LHCN-M2 (cell line): ENCODE measurements around the gene SDK1. TPM values are rescaled to one million over a fixed set of nuclear protein-coding genes. Genes with fewer than 3 reads are reported as not detected.

ENCODE experiments used
- DNase-seq: peaks from one replicate; pipeline ENCODE4 v3.0.0-alpha.2; 2012; ENCODE audit warnings: low read depth
- total RNA-seq: library from RNA; depleted of rRNA; stranded (reverse); fragments of >200 nt; gene quantifications from 2 replicates; pipeline ENCODE4 v1.2.3, GENCODE V29; 2014

SDK1 gene
- total RNA-seq, 1 experiment from 2014 or later = 8.3 TPM

- no peak for DNase-seq
Measured at GRCh38 chr7:4069268-4070095, 768.4 kb downstream of the SDK1 start.

DNA sequence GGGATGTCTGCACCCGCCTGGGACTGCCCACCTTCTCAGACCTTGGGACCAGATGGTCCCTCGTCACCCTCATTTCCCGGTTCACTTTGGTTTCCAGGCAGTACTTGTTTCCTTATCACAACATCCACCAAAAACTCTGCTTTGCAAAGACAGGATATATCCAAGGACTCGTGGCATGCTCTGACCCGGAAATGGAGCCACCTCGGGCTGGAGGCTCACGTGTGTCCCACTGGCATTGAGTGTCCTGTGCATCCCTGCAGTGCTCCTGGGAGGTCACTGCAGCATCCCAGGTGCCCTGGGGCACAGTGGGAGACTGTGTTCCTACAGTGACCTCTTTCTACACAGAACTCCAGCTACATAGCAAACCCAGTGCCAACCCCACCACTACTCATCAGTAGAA, 769.2 kb downstream of the SDK1 start:
- DNase-seq = no peak

DNA sequence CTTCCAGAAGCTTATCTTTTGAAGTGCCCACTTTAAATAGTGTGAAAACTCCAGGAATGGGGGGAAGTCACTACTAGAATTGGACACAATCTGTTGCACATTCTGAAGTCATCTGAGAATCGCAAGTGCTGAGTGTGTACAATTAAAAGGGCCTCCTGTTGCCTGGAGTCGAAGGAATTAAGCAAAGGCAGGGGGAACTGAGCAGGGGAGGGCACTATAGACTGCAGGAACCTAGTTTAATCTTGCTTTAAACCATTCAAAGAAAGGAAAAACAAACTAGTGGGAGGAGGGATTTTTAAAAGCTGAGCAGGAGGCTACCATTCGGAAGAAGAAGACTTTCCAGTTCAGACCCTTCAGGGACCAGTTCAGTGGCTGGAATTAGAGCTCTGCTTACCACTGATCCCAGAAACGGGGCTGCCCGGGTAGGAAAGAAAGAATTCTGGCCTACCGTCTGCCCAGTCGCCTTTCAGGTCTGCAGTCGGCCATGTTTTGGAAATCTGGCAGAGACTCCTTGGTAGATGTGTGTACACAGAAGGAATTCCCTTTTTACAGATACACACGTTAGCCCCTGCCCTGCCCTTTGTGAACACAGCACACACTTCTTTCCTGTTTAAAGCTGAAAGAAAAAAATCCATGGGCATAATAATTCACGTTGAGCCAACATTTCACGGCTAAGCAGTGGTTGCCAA, 770.5 kb downstream of the SDK1 start:
- DNase-seq = no peak

GRCh38 chr7:4072161-4072925, 771.3 kb downstream of the SDK1 start:
- no peak for DNase-seq

DNA sequence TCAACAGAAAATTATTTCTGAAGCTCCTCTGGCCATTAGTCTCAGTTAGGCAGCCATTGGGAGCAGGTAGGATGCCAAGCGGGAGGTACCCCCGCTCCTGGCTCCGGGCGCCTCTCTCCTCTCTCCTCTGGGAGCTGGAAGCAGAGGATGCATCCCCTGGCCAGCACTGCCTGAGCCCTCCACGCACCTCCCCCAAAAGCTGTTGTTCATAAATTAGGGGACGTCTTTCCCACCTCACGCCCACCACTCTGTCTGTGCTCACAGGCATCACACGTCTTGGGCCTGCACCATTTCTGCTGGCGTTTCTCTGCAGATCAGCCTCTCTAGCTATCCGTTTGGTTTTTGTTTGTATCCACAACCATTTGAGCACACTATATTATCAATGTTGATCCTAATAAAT, 772.0 kb downstream of the SDK1 start:
- DNase-seq = no peak

GRCh38 chr7:4073750-4074149, 772.7 kb downstream of the SDK1 start:
- DNase-seq = no peak

DNA sequence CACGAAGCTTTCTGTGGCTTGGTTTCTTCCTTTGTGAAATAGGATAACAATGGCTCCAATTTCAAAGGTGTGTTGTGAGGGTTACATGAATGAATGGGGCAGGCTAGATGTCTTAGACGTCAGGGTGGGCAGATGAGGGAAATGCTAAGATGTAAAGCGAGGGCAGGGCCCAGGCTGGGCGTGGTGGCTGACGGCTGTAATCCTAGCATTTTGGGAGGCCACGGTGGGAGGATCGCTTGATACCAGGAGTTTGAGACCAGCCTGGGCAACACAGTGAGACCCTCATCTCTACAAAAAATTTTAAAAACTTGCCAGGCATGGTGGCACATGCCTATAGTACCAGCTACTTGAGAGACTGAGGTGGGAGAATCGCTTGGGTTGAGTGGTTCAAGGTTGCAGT, 773.4 kb downstream of the SDK1 start:
- DNase-seq = no peak

GRCh38 chr7:4074994-4075393, 773.9 kb downstream of the SDK1 start:
- DNase-seq = no peak

GRCh38 chr7:4076701-4077294, 775.7 kb downstream of the SDK1 start:
- DNase-seq = no peak

DNA sequence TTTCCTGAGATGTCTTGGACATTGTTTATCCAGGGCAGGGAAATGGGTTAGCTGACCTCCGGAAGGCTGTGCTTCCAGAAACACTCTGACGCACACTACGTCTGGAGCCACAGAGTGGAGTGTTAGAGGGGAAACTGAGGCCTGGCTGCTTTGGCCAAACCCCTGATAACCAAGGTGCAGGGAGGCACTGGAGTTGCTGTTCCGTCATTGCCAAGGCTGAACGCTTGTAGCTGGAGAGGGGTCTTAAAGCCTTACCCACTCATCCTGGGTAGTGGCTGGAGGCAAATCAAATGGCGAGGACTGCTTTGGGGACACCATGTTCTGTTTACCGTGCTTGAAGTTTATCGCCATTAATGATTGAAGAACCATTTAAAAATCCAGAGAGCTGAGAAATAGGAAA, 776.9 kb downstream of the SDK1 start:
- no peak for DNase-seq

- DNase-seq = no peak
Measured at GRCh38 chr7:4078580-4078979, 777.5 kb downstream of the SDK1 start.

- no peak for DNase-seq
Measured at GRCh38 chr7:4079366-4079765, 778.3 kb downstream of the SDK1 start.

GRCh38 chr7:4079956-4080355, 778.9 kb downstream of the SDK1 start:
- no peak for DNase-seq

- DNase-seq = no peak
Measured at GRCh38 chr7:4080954-4081353, 779.9 kb downstream of the SDK1 start.

DNA sequence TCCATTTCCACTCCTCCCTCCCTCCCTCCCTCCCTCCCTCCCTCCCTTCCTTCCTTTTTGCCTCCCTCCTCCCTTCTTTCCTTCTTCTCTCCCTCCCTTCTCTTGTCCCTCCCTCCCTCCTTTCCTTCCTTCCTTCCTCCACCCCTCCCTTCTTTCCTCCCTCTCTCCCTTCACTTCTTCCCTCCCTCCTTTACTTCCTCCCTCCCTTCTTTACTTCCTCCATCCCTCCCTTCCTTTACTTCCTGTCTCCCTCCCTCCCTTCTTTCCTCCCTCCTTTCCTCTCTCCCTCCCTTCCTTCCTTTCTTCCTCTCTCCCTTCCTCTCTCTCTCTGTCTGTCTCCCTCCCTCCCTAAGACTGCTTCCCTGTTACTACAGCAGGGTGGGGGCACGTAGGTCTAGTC, 782.5 kb downstream of the SDK1 start:
- DNase-seq = no peak

GRCh38 chr7:4084271-4084670, 783.2 kb downstream of the SDK1 start:
- DNase-seq = no peak

- DNase-seq = no peak
Measured at GRCh38 chr7:4085937-4086691, 785.1 kb downstream of the SDK1 start.

- DNase-seq = no peak
Measured at GRCh38 chr7:4086723-4087122, 785.7 kb downstream of the SDK1 start.

DNA sequence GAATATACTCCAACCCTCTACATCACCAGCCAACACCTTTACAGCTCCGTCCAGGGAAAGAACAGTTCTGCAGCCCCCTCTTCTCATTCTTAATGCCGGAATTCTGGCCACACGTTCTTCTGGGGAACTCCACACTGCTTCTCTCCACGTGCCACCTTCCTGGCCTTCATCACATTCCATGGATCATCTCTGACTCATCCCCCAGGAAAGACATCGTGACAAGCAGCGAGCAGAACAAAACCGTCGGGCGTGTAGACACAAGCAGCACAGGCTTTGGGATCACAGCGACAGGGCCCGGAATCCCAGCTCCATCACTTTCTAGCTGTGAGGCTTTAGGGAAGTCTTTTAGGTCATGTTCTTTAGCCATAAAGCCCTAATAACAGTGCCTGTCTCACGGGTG, 790.7 kb downstream of the SDK1 start:
- no peak for DNase-seq

GRCh38 chr7:4093035-4093434, 792.0 kb downstream of the SDK1 start:
- DNase-seq = no peak

DNA sequence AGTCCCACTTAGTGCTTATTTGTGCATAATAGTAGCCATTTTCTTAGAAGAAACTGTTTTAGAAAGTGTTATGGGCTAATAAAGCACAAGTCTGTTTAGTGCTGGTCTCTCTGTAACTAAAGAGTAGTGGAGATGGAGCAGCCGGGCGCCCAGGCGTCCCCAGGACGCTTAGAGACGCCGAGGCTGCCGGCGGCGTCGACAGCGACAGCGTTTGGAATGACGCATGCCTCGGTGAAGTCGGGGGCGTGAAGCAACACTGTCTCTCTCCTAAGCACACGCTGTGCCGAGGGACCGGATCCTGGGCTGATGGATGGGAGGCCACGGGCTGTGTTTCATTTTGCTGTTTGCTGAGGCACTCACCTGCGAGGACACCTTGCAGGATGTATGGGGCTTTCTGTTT, 792.4 kb downstream of the SDK1 start:
- no peak for DNase-seq
